Osteoblast (primary cell): ENCODE data around the gene PRICKLE2. TPM values are rescaled to one million over a fixed set of nuclear protein-coding genes. Genes with fewer than 3 reads are reported as not detected.

Source experiments
- DNase-seq: peaks from one replicate; pipeline ENCODE4 v3.0.0; 2011; ENCODE audit warnings: low spot score, mixed read lengths; ENCODE audit not compliant: insufficient read length; ENCODE audit errors: missing footprints
- H2AFZ ChIP-seq: 2 replicates; pipeline ENCODE4 v1.6.0; 2011; ENCODE audit warnings: mild to moderate bottlenecking, low read length
- H3K27ac ChIP-seq: 2 replicates; pipeline ENCODE4 v1.5.1; 2011; ENCODE audit warnings: mild to moderate bottlenecking, low read depth, low read length, moderate library complexity
- H3K27me3 ChIP-seq: 2 replicates; pipeline ENCODE4 v1.6.0; 2012; ENCODE audit warnings: mild to moderate bottlenecking, control low read depth, inconsistent platforms, low read length, moderate library complexity; ENCODE audit not compliant: insufficient read depth
- H3K36me3 ChIP-seq: 2 replicates; pipeline ENCODE4 v1.5.1; 2011; ENCODE audit warnings: mild to moderate bottlenecking, low read length, control low read depth, moderate library complexity; ENCODE audit not compliant: insufficient read depth
- H3K4me1 ChIP-seq: 2 replicates; pipeline ENCODE4 v1.5.1; 2011; ENCODE audit warnings: mild to moderate bottlenecking, low read length, control low read depth, moderate library complexity; ENCODE audit not compliant: insufficient read depth
- H3K4me2 ChIP-seq: 2 replicates; pipeline ENCODE4 v1.6.0; 2011; ENCODE audit warnings: mild to moderate bottlenecking, low read length; ENCODE audit not compliant: insufficient read depth
- H3K4me3 ChIP-seq: fragments of 200-600 bp; sonication (generic); 3 replicates; pipeline ENCODE4 v1.5.1; 2012; ENCODE audit warnings: mild to moderate bottlenecking, low read length, inconsistent platforms; ENCODE audit not compliant: insufficient read depth
- H3K79me2 ChIP-seq: 2 replicates; pipeline ENCODE4 v1.6.0; 2012; ENCODE audit warnings: mild to moderate bottlenecking, low read length, control low read depth, inconsistent platforms; ENCODE audit not compliant: insufficient read depth
- H3K9me3 ChIP-seq: 2 replicates; pipeline ENCODE4 v1.5.1; 2011; ENCODE audit warnings: low read depth, low read length, control low read depth
- H4K20me1 ChIP-seq: 2 replicates; pipeline ENCODE4 v1.6.0; 2012; ENCODE audit warnings: mild to moderate bottlenecking, low read length, control low read depth; ENCODE audit not compliant: insufficient read depth
- total RNA-seq: library from RNA; depleted of rRNA; stranded (reverse); fragments of >200 nt; gene quantifications from 2 replicates; pipeline ENCODE4 v1.2.3, GENCODE V29; 2012
- TF ChIP-seq, protein P1 (sequence below): IDR thresholded peaks from 2 replicates; pipeline ENCODE4 v1.5.1; 2011; ENCODE audit warnings: mild to moderate bottlenecking, low read depth, low read length, moderate library complexity; ENCODE audit errors: extremely low read depth

PRICKLE2 gene
- total RNA-seq, 1 donor, result 18.8 TPM

DNA sequence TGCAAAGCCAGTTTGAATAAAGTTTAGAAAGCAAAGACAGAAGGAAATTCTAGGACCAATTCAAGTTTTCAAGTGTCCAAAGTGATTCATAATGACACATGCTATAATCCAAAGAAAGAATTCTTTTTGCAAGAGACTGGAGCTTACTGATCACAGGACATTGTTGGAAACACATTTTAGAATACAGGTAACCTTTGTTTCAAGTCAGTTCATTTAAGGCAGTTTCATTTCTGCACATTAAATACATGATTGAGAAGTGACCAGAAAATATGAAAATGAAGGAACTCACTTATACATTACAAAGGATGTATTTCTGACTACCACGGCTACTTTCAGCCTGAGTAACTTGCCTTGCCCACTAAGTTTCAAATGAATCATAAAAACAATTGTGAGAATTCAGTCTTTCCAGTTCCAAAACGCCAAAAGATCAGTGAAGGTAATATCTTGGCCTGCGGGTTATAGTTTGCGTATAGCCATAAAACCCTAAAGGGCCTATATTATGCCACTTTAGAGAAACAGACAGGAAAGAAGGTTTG lies 48.7 kb downstream of the PRICKLE2 start:
- Histone ChIP-seq H3K27ac (peak overlapping the region; percentile 69), H3K79me2 (no peaks in the 10 kb centered on the region), H3K27me3 (no peaks in the 10 kb centered on the region), H4K20me1 (no peaks in the 10 kb centered on the region), H3K4me2 (peak overlapping the region; percentile 60), H3K36me3 (no peaks in the 10 kb centered on the region), H3K4me3 (no peak overlapping the region), H3K9me3 (no peaks in the 10 kb centered on the region), H3K4me1 (peaks cover 16% of the 10 kb centered on the region), H2AFZ (peak overlapping the region; percentile 50)
- TF ChIP-seq, protein P1, sequence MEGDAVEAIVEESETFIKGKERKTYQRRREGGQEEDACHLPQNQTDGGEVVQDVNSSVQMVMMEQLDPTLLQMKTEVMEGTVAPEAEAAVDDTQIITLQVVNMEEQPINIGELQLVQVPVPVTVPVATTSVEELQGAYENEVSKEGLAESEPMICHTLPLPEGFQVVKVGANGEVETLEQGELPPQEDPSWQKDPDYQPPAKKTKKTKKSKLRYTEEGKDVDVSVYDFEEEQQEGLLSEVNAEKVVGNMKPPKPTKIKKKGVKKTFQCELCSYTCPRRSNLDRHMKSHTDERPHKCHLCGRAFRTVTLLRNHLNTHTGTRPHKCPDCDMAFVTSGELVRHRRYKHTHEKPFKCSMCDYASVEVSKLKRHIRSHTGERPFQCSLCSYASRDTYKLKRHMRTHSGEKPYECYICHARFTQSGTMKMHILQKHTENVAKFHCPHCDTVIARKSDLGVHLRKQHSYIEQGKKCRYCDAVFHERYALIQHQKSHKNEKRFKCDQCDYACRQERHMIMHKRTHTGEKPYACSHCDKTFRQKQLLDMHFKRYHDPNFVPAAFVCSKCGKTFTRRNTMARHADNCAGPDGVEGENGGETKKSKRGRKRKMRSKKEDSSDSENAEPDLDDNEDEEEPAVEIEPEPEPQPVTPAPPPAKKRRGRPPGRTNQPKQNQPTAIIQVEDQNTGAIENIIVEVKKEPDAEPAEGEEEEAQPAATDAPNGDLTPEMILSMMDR, result no peak
- DNase-seq, result peak; percentile 86

DNA sequence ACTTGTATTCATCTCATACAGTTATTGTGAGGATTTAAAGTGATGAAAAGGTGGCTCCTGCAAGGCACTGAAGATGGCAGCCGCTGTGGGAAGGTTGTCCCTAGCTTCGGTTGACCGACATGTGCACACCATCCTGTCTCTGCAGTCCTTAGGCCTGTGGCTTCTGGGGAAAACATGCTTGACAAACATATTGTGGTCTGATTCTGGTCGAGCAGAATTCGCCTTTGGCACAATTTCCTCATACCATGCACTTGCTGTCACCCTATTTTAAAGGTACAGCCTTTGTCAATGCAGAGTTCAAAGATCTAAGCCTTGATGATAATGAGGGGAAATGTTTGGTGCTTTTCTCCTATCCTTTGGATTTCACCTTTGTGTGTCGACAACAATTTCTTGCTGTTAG lies 50.9 kb downstream of the PRICKLE2 start:
- TF ChIP-seq, protein P1, result no peak
- H3K4me1 ChIP-seq, result peaks cover 16% of the 10 kb centered on the region
- H3K27ac ChIP-seq, result no peak overlapping the region
- H3K4me2 ChIP-seq, result no peak overlapping the region
- no peak overlapping the region for H2AFZ ChIP-seq
- no peaks in the 10 kb centered on the region for H3K27me3 ChIP-seq
- H4K20me1 ChIP-seq, result no peaks in the 10 kb centered on the region
- no peak for DNase-seq
- no peaks in the 10 kb centered on the region for H3K79me2 ChIP-seq
- no peaks in the 10 kb centered on the region for H3K36me3 ChIP-seq
- no peaks in the 10 kb centered on the region for H3K9me3 ChIP-seq
- no peak overlapping the region for H3K4me3 ChIP-seq

DNA sequence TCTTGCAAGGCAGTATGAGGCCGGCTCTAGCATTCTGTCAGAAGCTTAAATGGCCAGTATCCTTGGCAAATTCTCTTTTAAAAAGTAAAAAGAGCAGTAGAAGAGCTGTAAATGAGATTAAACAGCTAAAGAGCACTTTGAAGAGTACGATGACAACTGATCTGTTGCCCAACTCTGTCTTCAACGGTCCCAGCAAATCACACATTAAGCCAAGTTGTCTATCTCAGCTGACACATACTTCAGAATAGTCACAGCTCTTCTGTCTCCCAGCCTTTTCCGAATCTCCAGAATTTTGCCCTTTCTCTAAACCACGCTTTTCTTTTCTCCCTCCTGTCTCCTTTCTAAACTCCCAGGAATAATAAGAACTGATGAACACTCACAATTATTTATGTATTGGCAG lies 51.7 kb downstream of the PRICKLE2 start:
- Histone ChIP-seq H3K27ac (no peak overlapping the region), H4K20me1 (no peaks in the 10 kb centered on the region), H3K4me3 (no peak overlapping the region), H3K27me3 (no peaks in the 10 kb centered on the region), H3K4me2 (no peak overlapping the region), H3K4me1 (peaks cover 16% of the 10 kb centered on the region), H3K36me3 (no peaks in the 10 kb centered on the region), H3K79me2 (peaks cover 3% of the 10 kb centered on the region), H2AFZ (no peak overlapping the region), H3K9me3 (no peaks in the 10 kb centered on the region)
- no peak for DNase-seq
- TF ChIP-seq, protein P1, result no peak

DNA sequence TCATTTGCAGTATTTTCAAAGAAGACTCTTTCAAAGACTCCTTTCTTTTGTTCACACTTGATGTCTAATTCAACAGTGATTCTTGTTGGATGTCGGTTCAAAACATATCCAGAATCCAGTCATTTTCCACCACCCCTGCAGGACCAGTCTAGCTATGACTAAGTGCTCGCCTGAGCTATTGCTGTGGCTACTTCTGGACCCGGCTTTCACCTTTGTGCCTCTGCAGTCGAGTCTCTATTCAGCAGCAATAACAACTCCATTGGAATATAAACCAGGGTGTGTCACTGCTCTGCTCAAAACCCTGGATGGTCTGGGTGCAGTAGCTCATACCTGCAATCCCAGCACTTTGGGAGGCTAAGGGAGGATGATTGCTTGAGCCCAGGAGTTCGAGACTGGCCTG lies 55.0 kb downstream of the PRICKLE2 start:
- no peaks in the 10 kb centered on the region for H3K36me3 ChIP-seq
- peaks cover 3% of the 10 kb centered on the region for H3K79me2 ChIP-seq
- no peak overlapping the region for H3K4me3 ChIP-seq
- peaks cover 9% of the 10 kb centered on the region for H3K4me1 ChIP-seq
- DNase-seq, result no peak
- H4K20me1 ChIP-seq, result no peaks in the 10 kb centered on the region
- TF ChIP-seq, protein P1, result no peak
- H3K27me3 ChIP-seq, result no peaks in the 10 kb centered on the region
- no peak overlapping the region for H3K27ac ChIP-seq
- H3K4me2 ChIP-seq, result no peak overlapping the region
- no peak overlapping the region for H2AFZ ChIP-seq
- H3K9me3 ChIP-seq, result no peaks in the 10 kb centered on the region
